PFSK-1 (cell line): ENCODE results near the gene WNT5A.

ENCODE experiments used
- TAF1 ChIP-seq: IDR thresholded peaks from 2 replicates; pipeline ENCODE4 v1.6.1; 2012; ENCODE audit warnings: low read length, control low read depth, borderline replicate concordance; ENCODE audit not compliant: insufficient read depth
- TF ChIP-seq, protein P1 (sequence below), 2 experiments: IDR thresholded peaks; 2 replicates each; pipeline versions ENCODE4 v1.6.1 to v1.8.0; 2011 to 2012; ENCODE audit warnings: low read depth in 2 of 2, low read length in 2 of 2, control low read depth in 1 of 2, inconsistent platforms in 1 of 2, mild to moderate bottlenecking in 1 of 2, moderate library complexity in 1 of 2; ENCODE audit not compliant: insufficient read depth in 1 of 2

DNA sequence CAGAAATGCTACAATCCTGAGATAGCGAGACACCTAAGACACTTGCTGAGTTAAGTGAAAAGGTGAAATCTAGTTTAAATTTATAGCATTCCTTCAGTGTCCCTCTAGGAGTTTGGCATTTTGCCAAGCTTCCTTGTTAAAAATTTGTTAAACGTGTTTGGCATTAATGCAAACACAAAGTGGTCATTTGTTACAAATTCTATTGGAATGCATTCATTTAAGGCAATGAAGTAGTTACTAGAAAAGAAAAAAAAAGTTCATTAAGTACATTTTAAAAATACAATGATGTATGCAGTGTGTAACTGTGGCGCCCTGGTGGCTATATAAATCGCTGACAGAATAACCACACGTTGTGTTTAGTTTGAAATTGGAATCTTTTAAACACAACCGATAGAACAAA is 31.3 kb upstream of the WNT5A start:
- TF ChIP-seq, protein P1, sequence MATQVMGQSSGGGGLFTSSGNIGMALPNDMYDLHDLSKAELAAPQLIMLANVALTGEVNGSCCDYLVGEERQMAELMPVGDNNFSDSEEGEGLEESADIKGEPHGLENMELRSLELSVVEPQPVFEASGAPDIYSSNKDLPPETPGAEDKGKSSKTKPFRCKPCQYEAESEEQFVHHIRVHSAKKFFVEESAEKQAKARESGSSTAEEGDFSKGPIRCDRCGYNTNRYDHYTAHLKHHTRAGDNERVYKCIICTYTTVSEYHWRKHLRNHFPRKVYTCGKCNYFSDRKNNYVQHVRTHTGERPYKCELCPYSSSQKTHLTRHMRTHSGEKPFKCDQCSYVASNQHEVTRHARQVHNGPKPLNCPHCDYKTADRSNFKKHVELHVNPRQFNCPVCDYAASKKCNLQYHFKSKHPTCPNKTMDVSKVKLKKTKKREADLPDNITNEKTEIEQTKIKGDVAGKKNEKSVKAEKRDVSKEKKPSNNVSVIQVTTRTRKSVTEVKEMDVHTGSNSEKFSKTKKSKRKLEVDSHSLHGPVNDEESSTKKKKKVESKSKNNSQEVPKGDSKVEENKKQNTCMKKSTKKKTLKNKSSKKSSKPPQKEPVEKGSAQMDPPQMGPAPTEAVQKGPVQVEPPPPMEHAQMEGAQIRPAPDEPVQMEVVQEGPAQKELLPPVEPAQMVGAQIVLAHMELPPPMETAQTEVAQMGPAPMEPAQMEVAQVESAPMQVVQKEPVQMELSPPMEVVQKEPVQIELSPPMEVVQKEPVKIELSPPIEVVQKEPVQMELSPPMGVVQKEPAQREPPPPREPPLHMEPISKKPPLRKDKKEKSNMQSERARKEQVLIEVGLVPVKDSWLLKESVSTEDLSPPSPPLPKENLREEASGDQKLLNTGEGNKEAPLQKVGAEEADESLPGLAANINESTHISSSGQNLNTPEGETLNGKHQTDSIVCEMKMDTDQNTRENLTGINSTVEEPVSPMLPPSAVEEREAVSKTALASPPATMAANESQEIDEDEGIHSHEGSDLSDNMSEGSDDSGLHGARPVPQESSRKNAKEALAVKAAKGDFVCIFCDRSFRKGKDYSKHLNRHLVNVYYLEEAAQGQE (IDR thresholded peaks at IDR 0.05; ENCODE audit: insufficient read depth in 1 of 2, low read depth in 2 of 2, low read length in 2 of 2) = no peak
- TF ChIP-seq TAF1 = no peak
